Epidermal melanocyte (primary cell): ENCODE data around the gene SRL.
"Not testable (repeated sequence)": the region's sequence is repeated elsewhere in the genome, so short reads cannot be mapped to it uniquely, and the experiment has no call there.

Experiments
- DNase-seq: peaks from one replicate; pipeline ENCODE4 v3.0.0; 2011; ENCODE audit warnings: low spot score; ENCODE audit not compliant: insufficient read length

Gene SRL

GRCh38 chr16:4261557-4262172, 19.8 kb upstream of the SRL start:
- no peak for DNase-seq

- no peak for DNase-seq
Observed at GRCh38 chr16:4260360-4260759, 18.5 kb upstream of the SRL start.

- no peak for DNase-seq
Observed at GRCh38 chr16:4257646-4258556, 16.0 kb upstream of the SRL start.

DNA sequence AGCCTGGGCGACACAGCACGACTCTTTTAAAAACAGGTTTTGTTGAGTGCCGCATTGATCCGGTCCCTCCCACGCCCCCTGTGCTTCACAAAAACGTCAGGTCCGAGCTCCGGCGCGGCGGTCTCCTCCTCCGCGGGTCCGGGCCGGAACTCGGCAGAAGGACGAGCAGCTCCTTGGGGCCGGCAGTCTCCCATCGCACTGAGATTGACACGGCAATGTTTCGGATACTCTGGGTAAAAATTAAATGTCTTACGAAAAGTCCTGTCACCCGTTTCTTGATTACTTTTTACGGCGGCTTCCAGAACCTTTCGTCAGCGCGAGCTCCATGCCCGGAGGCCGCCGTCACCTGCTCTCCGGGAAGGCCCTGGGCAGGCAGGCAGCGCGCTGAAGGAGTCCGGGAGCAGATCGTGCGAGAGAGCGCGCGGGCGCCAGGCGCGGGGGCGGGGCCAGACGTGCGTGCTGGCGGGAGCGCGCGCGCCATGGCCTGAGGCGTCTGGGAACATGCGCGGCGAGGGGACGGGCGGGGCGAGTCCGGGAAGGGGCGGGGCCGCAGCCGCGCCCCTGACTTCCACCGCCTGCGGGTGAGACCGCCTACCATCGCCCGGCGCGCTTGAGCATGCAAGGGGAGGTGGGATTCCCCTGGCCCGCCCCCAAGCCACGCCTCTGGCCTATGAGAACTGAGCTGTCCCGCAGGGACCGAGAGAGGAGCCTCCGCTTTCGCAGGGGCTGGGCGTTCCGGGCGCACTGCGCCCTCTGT, 11.7 kb upstream of the SRL start:
- peak; percentile 98 for DNase-seq

DNA sequence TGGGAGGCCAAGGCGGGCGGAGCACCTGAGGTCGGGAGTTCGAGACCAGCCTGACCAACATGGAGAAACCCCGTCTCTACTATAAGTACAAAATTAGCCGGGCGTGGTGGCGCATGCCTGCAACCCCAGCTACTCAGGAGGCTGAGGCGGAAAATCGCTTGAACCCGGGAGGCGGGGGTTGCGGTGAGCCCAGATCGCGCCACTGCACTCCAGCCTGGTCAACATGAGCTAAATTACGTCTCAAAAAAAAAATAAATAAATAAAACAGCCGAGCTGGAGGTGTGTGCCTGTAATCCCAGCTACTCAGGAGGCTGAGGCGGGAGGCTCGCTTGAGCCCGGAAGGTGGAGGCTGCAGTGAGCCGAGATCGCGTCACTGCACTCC, 11.1 kb upstream of the SRL start:
- not testable (repeated sequence) for DNase-seq

DNA sequence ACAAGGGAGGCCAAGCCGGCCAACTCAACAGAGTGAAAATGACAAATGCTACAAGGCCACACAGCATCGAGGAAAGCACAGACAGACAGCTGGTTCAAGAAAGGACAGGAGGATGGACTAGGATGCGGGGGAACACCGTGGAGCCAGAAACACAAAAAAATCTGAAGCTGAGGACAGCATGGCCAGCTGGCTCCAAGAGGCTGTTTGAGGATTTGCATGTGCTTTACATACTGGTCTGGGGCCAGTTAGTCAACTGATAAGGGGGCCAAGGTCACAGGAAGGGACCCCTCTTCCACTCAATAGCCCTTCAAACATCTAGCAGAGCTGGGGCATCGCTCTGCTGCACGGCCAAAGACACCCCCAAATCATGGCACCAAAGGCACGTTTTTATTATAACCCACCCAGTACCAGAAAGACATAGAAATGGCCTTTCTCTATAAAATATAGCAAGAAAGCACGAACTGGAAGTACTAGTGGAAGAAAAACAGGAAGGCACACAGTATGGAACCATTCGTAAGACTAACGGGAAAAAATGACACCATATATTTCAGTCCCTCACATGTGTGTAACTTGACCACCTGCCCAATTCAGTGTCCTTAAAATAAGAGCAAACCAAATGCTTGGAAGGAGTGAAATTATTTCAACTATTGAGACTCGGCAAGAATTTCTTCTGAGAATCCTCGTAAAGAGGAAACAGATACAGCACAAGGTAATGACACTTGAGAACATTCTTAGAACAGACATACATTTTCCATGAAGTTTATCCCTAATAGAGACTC, 7.8 kb upstream of the SRL start:
- no peak for DNase-seq

DNA sequence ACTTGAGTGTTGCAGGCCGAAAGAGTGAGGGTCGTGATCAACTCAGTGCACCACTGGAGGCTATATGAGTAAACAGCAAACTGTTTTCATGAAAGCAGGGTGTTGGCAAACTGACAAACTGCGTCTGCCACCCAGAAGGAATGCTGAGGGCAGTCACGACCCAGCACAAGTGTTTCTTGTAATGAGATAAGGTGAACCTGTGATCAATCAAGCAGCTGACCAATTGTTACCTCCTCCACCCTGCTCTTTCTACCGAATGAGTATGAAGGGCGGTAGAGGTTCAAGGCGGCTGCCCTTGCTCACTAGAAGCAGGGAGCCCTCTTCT, 5.5 kb upstream of the SRL start:
- DNase-seq, result no peak

GRCh38 chr16:4246777-4247459, 5.0 kb upstream of the SRL start:
- DNase-seq, result no peak

- DNase-seq, result no peak
Observed at GRCh38 chr16:4245077-4245791, 3.4 kb upstream of the SRL start.

DNA sequence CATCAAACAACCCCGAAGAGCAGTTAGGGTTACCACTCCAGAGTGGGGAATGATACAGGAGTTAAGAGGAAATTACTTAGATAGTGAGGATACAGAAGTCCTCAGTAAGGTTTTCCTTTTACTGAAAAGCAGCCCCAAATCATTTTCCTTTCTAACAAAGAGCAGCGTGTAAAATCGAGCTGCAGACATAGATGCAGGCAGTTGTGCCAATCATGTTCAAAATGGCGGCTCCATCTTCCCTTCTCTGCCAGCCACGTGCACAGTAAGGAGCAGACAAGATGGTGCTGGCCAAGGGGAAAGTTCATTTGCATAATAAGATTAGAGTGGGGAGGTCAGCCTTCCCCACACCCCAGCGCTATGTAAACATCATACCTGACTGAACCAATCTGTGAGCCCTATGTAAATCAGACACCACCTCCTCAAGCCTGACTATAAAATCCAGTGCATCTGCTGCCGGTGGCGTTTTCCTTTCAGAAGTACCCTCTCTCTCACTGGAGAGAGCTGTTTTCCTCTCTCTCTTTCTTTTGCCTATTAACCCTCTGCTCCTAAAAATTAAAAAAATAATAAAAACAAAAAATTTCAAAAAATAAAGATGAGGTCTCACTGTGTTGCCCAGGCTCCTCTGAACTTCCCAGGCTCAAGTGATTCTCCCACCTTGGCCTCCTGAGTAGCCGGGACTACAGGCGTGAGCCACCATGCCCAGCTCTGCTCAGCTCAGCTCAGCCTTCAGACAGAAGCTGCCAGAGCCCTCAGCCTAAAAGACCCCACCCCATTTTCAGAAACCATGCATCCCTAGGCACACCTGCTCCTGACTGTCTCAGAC, 2.6 kb upstream of the SRL start:
- DNase-seq, result no peak

DNA sequence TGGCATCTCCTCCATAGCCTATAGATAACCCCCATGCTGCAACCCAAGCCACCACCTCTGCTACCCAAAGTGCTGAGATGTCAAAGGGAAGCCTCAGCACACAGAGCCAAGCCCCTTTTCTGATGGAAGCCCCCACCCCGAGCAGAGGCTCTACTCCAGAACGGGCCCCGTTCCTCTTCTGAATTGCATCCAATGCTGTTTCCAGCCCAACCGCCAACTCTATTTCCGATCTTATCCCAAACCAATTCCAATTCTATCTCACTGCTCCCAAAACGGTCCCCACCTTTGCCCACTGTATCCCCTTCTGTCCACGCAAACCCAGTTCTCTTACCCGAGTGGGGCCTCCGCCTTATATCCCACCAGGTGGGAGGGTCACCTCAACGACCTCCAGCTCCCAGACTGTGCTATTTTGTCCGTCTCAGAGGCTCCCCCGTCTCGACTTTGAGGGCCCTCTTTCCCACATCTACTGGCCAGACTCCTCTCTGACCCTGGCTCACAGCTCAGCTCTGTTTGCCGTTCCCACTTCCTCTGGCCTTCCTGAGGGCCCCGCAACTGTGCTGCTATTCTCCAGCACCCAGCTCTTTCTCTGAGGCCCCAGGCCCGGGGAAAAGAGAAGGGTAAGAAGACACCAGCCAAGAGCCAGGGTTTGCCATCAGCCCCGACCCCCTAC, 487 bp downstream of the SRL start:
- DNase-seq, result no peak

GRCh38 chr16:4240624-4241023, 1.3 kb downstream of the SRL start:
- DNase-seq, result no peak

DNA sequence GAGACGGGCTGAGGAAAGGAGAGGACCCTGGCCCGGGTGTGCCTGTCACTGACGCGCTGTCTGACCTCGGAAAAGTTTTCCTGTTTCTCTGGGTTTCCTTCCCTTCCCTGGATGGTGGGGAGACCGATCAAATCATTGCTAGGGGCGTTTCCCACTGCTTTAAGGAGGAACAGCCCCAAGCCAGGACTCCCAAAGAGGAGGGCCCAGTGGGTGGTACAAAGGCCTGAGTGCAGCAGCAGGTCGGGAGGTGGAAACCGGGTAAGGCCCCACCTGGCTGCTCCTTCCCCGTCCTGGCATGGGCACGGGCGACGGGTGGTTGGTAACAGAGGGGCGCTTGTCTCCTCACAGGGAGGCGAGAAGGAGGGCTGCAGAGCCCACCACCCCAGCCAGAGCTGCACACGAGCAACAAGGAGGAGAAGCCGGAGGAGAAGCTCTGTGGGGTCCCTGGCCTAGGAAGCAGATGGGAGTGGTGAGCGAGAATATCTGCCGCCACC, 2.2 kb downstream of the SRL start:
- DNase-seq, result no peak

- no peak for DNase-seq
Observed at GRCh38 chr16:4239020-4239419, 2.9 kb downstream of the SRL start.

- DNase-seq, result no peak
Observed at GRCh38 chr16:4233431-4233830, 8.4 kb downstream of the SRL start.

- DNase-seq, result no peak
Observed at GRCh38 chr16:4232541-4233386, 9.1 kb downstream of the SRL start.

GRCh38 chr16:4231886-4232285, 10.0 kb downstream of the SRL start:
- DNase-seq, result no peak

GRCh38 chr16:4231367-4231766, 10.5 kb downstream of the SRL start:
- no peak for DNase-seq
